ENCODE data around the gene GSTK1. TPM values are rescaled to one million over a fixed set of nuclear protein-coding genes. Genes with fewer than 3 reads are reported as not detected.

Gene GSTK1
- total and polyA plus RNA-seq, 2 experiments from 2014 or later: 224 to 243 TPM

- no peaks in the 10 kb centered on the region for H3K36me3 ChIP-seq (replicated peaks; ENCODE audit: insufficient read depth, low read depth)
- 94% methylated on average over 2 of the region's 2 CpGs for WGBS (ENCODE audit: low lambda C conversion rate, missing lambda C conversion rate)
- no peaks in the 10 kb centered on the region for H3K27me3 ChIP-seq
- H4K20me1 ChIP-seq (ENCODE audit: insufficient read depth, poor library complexity, severe bottlenecking): no peaks in the 10 kb centered on the region
- H3K27ac ChIP-seq: no peak overlapping the region
- H2AFZ ChIP-seq: no peak overlapping the region
- no peaks in the 10 kb centered on the region for H3K9me2 ChIP-seq (replicated peaks; ENCODE audit: insufficient read depth)
- no peak overlapping the region for H3K4me3 ChIP-seq
- DNase-seq (ENCODE audit: low spot score): no peak
- TF ChIP-seq EZH2phosphoT487 (IDR thresholded peaks at IDR 0.05; ENCODE audit: low read depth, severe bottlenecking, unreplicated experiment) (no peak), EZH2 (IDR thresholded peaks at IDR 0.05; ENCODE audit: borderline replicate concordance) (no peak), CTCF (IDR thresholded peaks at IDR 0.05; ENCODE audit: poor library complexity) (no peak)
- no peaks in the 10 kb centered on the region for H3K79me2 ChIP-seq
- peaks cover 5% of the 10 kb centered on the region for H3K9me3 ChIP-seq (ENCODE audit: low read depth)
- no peaks in the 10 kb centered on the region for H3K4me1 ChIP-seq (ENCODE audit: insufficient read depth)
- no peak overlapping the region for H3K4me2 ChIP-seq
Observed at GRCh38 chr7:143233816-143234532, 29.3 kb upstream of the GSTK1 start.

- H3K4me1 ChIP-seq (ENCODE audit: insufficient read depth): no peaks in the 10 kb centered on the region
- H3K79me2 ChIP-seq: no peaks in the 10 kb centered on the region
- no peaks in the 10 kb centered on the region for H4K20me1 ChIP-seq (ENCODE audit: insufficient read depth, poor library complexity, severe bottlenecking)
- no peak overlapping the region for H3K4me2 ChIP-seq
- 85% methylated on average over 3 of the region's 3 CpGs for WGBS (ENCODE audit: low lambda C conversion rate, missing lambda C conversion rate)
- H3K9me2 ChIP-seq (replicated peaks; ENCODE audit: insufficient read depth): no peaks in the 10 kb centered on the region
- no peak overlapping the region for H3K27ac ChIP-seq
- H3K4me3 ChIP-seq: no peak overlapping the region
- H3K27me3 ChIP-seq: no peaks in the 10 kb centered on the region
- DNase-seq (ENCODE audit: low spot score): no peak
- H3K9me3 ChIP-seq (ENCODE audit: low read depth): peaks cover 5% of the 10 kb centered on the region
- no peak overlapping the region for H2AFZ ChIP-seq
- no peaks in the 10 kb centered on the region for H3K36me3 ChIP-seq (replicated peaks; ENCODE audit: insufficient read depth, low read depth)
- TF ChIP-seq EZH2phosphoT487 (IDR thresholded peaks at IDR 0.05; ENCODE audit: low read depth, severe bottlenecking, unreplicated experiment): no peak
- TF ChIP-seq EZH2 (IDR thresholded peaks at IDR 0.05; ENCODE audit: borderline replicate concordance): no peak
- no peak for TF ChIP-seq CTCF (IDR thresholded peaks at IDR 0.05; ENCODE audit: poor library complexity)
Observed at GRCh38 chr7:143234533-143234875, 28.7 kb upstream of the GSTK1 start.

- H3K27me3 ChIP-seq: no peaks in the 10 kb centered on the region
- H3K4me3 ChIP-seq: no peak overlapping the region
- H3K4me2 ChIP-seq: no peak overlapping the region
- H3K79me2 ChIP-seq: no peaks in the 10 kb centered on the region
- no peak overlapping the region for H2AFZ ChIP-seq
- H3K36me3 ChIP-seq (replicated peaks; ENCODE audit: insufficient read depth, low read depth): no peaks in the 10 kb centered on the region
- H4K20me1 ChIP-seq (ENCODE audit: insufficient read depth, poor library complexity, severe bottlenecking): no peaks in the 10 kb centered on the region
- DNase-seq (ENCODE audit: low spot score): no peak
- 54% methylated on average over 1 of the region's 1 CpG for WGBS (ENCODE audit: low lambda C conversion rate, missing lambda C conversion rate)
- peaks cover 5% of the 10 kb centered on the region for H3K9me3 ChIP-seq (ENCODE audit: low read depth)
- no peak overlapping the region for H3K27ac ChIP-seq
- H3K4me1 ChIP-seq (ENCODE audit: insufficient read depth): no peaks in the 10 kb centered on the region
- no peaks in the 10 kb centered on the region for H3K9me2 ChIP-seq (replicated peaks; ENCODE audit: insufficient read depth)
- no peak for TF ChIP-seq EZH2 (IDR thresholded peaks at IDR 0.05; ENCODE audit: borderline replicate concordance)
- no peak for TF ChIP-seq EZH2phosphoT487 (IDR thresholded peaks at IDR 0.05; ENCODE audit: low read depth, severe bottlenecking, unreplicated experiment)
- no peak for TF ChIP-seq CTCF (IDR thresholded peaks at IDR 0.05; ENCODE audit: poor library complexity)
Observed at GRCh38 chr7:143235561-143235960, 27.7 kb upstream of the GSTK1 start.

Measured in hepatocyte (in vitro differentiated cells).